NCI-H1417 treated with DMSO at 0.1 percent for 48 hours (cell line): ENCODE results near the gene MLLT3.

Experiments used
- DNase-seq: peaks from one replicate; lab custom pipeline; 2025; lab: John Stamatoyannopoulos, UW

MLLT3 gene

GRCh38 chr9:20557890-20558565 is 64.3 kb downstream of the MLLT3 start:
- no peak for DNase-seq

- no peak for DNase-seq
These were observed 65.0 kb downstream of the MLLT3 start for GRCh38 chr9:20557285-20557684.

GRCh38 chr9:20553558-20554149 is 68.6 kb downstream of the MLLT3 start:
- no peak for DNase-seq

- DNase-seq = no peak
These were observed 69.3 kb downstream of the MLLT3 start for GRCh38 chr9:20552874-20553557.

GRCh38 chr9:20551835-20552234 is 70.5 kb downstream of the MLLT3 start:
- DNase-seq = no peak

- DNase-seq = no peak
These were observed 71.1 kb downstream of the MLLT3 start for GRCh38 chr9:20551236-20551635.

GRCh38 chr9:20550326-20550725 is 72.0 kb downstream of the MLLT3 start:
- no peak for DNase-seq

- no peak for DNase-seq
These were observed 73.2 kb downstream of the MLLT3 start for GRCh38 chr9:20549053-20549452.

- DNase-seq = no peak
These were observed 77.2 kb downstream of the MLLT3 start for GRCh38 chr9:20545023-20545622.

GRCh38 chr9:20540169-20540863 is 82.0 kb downstream of the MLLT3 start:
- DNase-seq = no peak

GRCh38 chr9:20538956-20539355 is 83.3 kb downstream of the MLLT3 start:
- DNase-seq = no peak

- DNase-seq = no peak
These were observed 84.2 kb downstream of the MLLT3 start for GRCh38 chr9:20538092-20538491.

- no peak for DNase-seq
These were observed 85.0 kb downstream of the MLLT3 start for GRCh38 chr9:20537294-20537693.

GRCh38 chr9:20532584-20532983 is 89.7 kb downstream of the MLLT3 start:
- no peak for DNase-seq

GRCh38 chr9:20529837-20530236 is 92.5 kb downstream of the MLLT3 start:
- DNase-seq = no peak

GRCh38 chr9:20528253-20528652 is 94.0 kb downstream of the MLLT3 start:
- no peak for DNase-seq

- DNase-seq = no peak
These were observed 95.6 kb downstream of the MLLT3 start for GRCh38 chr9:20526500-20527319.

- DNase-seq = no peak
These were observed 97.5 kb downstream of the MLLT3 start for GRCh38 chr9:20524776-20525175.

- no peak for DNase-seq
These were observed 103.6 kb downstream of the MLLT3 start for GRCh38 chr9:20518737-20519136.

GRCh38 chr9:20513126-20513913 is 109.0 kb downstream of the MLLT3 start:
- no peak for DNase-seq

GRCh38 chr9:20512636-20513035 is 109.7 kb downstream of the MLLT3 start:
- no peak for DNase-seq
